Stimulated activated CD4-positive, alpha-beta T cell treated with anti-CD3 and anti-CD28 coated beads, Interleukin-1b, Interleukin-23, amount 100 ng/mL, for 48 hours (primary cell): ENCODE data around the gene LSM2.
"Not testable (repeated sequence)": the region's sequence is repeated elsewhere in the genome, so short reads cannot be mapped to it uniquely, and the experiment has no call there.

Source experiments
- DNase-seq: peaks from one replicate; pipeline ENCODE4 v3.0.0-alpha.2; 2020

Gene LSM2

DNA sequence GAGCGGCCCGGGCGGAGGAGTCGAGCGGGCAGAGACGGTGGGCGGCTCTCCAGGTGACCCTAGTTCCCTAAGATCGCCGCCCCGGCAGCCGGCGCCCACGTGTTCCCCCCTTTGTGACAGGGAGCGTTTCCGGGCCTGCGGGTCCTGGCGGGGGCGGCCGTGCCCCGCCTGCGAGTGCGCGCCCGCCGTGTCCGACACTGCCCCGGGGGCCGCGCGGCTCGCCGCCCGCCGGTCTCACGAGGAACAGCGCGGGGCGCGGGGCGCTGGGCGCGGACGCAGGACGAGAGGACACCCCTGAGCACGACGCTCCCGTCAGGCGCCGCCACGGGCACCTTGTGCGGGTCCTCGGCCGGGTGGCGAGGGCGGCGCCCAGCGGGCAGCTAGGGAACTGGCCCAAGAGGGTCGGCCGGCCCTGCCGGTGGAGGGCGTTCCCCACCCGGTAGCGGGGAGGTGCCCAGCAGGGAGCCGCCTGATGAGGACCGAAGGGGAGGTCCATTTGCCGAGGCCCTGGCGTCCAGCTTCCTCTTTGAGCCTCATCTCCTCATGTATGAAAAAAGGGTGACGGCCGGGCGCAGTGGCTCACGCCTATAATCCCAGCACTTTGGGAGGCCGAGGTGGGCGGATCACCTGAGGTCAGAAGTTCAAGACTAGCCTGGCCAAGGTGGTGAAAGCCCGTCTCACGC, 11.0 kb downstream of the LSM2 start, which contains the start of gene VARS1:
TSS of gene VARS1 (minus strand) at position 137 of the 683 bp plus-strand sequence. CDS start 535 bp downstream, outside the sequence.
- peak; percentile 89 for DNase-seq

DNA sequence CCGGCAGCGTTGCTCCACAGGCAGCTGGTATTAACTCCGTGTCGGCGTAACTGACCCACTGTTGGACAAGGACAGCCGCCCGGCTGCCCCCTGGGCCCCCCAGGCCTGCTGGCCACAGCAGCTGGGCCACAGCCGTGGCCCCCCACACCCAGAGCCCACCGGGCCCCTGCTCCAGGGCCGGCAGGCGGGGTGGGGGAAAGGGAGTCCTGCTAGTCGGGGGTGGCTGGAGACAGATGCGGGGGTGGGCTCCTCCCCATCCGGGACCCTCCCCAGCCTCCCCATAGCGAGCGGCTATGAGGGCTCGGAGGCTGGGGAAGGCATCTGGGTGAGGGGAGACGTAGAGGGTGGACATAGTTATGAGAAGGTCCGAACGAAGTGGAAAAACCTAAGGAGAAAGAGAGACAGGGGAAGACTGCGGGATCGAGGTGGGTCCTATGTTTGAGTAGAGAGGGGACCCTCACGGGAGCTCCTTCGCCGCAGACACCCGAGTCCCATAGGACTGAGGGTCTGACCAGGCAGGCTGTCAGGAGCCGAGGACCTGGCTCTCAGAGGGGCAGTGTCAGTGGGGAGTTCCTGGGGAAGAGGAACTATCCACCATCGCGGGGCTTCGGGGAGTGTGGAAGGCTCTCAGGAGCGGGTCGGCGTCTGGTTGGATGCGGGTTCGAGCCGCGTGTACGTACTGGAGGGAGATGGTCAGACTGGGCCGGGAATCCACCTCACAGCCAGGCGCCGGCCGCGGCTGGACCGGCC, 11.7 kb downstream of the LSM2 start:
- DNase-seq: peak; percentile 40

DNA sequence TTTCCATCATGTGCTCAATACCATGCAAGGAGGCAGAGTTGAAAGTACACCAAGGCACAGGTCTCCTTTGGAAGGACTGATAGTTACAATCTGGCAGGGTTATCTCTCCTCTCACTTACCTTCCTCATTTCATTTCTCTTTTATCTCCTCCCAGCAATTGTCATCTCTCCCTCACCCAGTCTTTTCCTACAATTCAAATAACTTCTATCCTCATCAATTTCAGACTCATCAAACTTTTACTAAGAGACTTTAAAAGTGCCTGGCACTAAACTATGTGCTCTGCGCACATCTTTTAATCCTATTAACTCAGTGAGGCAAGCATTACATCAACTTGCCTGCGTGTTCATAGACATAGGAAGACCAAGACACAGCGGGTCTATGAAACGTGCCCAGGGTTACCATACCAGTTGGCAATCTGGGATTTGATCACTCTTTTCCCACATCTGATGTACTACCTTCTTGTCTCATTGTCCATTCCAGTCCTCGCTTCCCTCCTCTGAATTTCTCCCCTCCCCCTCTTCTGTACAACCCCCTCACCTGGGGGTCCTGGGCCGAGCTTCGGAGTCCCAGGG, 12.4 kb downstream of the LSM2 start:
- DNase-seq: no peak

DNA sequence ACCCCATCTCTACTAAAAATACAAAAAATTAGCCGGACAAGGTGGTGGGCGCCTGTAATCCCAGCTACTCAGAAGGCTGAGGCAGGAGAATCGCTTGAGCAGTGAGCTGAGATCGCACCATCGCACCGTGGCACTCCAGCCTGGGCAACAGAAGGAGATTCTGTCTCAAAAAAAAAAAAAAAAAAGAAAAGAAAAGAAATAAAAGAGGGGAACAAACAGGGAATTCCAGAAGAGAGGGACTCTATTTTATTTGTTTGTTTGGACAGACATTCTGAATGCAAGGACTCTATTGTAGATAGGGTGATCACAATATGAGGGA, 12.9 kb downstream of the LSM2 start:
- not testable (repeated sequence) for DNase-seq

DNA sequence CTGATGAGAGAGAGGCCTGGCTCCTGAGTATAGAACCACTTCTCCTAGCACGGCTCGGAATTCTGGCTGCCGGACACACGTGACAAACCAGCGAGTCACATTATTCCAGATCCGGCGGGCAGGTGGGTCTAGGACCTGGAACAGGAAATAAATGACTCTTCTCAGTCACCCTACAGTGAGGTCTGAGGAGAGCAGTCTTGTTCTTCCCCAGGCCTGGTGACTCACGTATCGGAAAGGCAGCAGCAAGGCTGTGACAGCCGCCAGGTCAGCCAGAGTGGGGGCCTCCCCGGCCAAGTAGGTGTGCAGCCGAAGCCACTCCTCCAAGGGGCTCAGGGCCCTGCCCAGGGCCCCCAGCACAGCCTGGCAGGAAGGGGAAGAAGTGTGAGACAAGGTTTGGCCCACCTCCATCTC, 14.0 kb downstream of the LSM2 start:
- DNase-seq: no peak

DNA sequence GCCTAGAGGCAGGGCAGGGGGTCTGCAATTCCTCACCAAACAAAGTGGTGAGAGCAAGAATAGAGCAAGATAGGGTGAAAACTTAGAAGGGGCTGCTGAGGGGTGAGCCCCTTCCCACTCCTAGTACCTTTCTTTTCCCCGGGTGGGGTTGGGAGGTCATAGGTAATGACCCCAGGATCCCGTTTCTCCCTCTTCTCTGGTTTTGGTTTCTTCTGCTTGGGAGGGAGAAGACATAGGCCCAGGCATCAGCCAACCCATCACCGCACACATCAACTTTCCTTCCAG, 14.7 kb downstream of the LSM2 start:
- DNase-seq: no peak

DNA sequence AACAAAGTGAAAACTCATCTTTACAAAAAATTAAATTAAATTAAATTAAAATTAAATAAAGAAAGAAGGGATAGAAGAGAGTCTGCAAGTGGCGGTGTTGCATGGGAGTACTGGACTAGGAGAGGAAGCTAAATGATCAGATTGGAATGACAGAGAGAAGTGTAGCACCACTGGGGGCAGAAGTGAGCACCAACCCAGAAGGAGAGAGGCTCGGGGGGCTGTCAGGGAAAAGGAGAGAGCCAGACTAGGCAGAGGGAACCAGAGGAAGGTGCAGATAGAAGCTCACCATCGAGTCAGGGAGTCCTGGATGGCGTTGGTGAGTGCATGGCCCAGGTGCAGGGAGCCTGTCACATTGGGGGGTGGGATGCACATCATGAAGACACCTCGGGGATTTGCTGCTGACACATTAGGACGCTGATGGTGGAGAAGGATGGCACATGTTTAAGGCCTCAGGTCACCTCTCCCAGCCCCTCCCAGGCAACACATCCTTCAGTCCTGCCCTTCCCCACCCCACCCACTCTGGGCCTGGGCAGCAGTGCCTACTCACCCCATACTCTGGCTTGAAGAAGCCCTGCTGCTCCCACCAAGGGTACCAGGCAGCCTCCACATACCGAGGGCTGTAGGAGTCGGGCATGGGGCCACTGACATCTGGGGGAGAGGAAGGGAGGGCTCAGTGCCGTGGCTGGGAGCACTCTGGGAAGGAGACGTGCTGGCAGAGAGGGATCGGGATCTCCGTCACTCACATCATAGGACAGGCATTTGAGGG, 15.3 kb downstream of the LSM2 start:
- DNase-seq: no peak

DNA sequence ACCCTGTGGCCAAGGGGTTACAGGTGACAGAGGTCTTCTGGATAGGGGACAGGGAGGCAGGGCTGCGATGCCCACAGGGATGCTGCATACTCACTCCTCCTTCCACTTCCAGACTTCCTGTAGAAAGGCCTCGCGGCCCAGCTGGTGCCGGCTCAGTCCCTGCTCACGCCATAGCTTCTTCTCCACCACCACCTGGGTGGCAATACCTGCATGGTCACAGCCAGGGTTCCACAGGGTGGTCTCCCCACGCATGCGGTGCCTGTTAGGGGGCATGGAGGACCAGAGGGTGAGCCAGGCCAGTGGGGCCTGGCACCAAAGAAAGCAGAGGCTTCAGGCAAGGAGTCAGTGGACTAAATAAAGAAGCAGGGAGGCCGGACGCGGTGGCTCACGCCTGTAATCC, 21.3 kb downstream of the LSM2 start:
- DNase-seq: no peak

DNA sequence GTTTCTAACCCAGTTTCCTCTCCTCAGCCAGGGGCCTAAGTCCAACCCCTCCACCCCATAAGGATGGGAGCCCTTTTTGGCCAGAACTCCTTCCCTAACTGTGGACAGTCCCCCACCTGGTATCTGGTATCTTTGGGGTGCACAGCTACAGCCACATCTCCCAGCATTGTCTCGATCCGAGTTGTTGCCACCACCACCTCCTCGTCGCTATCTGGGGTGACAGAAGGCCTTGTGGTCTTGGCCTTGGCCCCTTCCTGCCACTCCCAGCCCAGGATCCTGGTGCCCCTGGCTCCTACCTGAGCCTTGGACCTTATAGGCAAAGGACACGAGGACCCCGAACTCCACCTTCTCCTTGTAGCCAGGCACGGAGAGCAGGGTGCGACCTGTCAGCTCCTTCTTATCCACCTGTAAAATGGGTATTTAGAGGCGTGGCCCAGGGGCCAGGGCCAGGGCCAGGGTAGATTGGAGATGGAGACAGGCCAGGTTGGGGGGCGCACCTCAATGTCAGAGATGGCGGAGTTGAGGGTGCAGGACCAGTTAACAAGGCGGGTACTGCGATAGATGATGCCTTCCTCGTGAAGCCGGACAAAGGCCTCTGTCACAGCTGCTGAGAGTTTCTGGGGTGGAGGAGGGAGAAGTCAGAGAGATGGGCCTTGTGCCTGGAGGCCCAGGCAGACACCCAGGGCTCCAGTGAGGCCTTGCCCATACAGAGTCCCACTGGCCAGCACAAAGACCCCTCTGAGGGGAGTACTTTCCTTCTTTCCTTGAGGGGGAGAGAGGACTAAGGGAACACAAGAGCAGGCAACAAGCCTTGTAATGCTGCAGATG, 22.5 kb downstream of the LSM2 start:
- DNase-seq: no peak

DNA sequence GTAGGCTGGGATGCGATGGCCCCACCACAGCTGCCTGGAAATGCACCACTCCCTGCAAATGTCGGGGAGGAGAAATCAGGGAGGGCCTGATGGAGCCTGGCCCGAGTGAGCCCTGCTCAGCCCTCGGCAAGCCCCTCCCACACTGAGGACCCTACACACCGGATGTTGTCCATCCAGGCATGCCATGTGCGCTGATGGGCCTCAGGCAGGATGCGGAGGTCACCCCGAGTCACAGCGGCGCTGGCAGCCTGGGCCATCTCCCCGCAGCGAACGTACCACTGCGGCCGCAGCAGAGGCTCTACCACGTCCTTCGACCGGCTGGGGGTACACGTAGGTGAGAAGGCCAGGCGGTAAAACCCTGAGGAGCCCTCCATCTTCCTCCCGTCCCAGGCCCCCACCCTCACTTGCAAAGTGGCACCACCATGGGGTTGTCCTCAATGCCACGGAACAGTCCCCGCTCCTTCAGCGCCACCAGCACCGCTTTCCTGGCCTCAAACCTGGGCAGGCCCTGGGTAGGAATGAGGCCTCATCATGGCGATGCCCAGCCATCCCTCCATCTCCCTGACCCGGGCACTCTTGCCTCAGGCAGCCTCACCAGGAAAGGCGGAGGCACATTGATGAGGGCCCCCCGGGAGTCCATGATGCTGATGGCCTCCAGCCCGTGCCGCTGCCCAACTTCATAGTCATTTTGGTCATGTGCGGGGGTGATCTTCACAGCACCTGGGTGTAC, 24.5 kb downstream of the LSM2 start:
- DNase-seq: no peak

DNA sequence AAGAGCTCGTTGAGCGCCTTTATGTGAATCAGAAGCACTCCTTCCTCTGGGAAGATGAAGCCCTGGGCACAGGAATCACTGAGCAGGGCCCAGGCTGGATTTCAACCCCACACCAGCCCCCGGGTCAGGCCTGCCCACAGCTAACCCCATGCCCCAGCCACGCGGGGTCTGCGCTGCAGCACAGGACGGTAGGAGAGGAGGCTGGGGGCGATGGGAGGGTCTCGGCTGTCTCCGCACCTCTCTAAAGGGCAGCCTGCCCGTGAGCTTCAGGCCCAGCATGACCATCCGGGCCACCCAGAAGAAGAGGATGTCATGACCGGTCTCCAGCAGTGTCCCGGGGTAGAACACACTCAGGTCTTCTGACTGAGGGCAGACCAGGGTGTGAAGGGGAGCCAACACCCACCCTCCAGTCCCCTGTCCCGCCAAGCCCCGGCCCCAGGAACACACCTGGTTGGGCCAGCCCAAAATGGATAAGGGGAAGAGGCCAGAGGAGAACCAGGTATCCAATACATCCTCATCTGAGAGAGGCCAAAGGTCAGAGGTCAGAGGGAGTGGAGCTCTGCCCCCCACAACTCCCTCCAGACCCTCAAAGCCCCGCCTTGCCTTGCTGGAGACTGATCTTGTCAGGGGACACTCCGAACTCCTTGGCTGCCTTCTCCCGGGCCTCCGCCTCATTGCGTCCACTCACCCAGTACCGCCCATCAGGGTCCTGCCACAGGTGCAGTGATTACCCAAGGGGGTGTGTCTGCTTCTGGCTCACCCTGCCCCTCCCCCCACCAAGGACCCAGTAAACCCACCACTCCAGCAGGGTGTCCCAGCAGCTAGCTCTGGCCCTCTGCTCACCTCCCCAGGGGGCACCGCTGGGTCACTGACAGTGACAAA, 25.3 kb downstream of the LSM2 start:
- DNase-seq: no peak

DNA sequence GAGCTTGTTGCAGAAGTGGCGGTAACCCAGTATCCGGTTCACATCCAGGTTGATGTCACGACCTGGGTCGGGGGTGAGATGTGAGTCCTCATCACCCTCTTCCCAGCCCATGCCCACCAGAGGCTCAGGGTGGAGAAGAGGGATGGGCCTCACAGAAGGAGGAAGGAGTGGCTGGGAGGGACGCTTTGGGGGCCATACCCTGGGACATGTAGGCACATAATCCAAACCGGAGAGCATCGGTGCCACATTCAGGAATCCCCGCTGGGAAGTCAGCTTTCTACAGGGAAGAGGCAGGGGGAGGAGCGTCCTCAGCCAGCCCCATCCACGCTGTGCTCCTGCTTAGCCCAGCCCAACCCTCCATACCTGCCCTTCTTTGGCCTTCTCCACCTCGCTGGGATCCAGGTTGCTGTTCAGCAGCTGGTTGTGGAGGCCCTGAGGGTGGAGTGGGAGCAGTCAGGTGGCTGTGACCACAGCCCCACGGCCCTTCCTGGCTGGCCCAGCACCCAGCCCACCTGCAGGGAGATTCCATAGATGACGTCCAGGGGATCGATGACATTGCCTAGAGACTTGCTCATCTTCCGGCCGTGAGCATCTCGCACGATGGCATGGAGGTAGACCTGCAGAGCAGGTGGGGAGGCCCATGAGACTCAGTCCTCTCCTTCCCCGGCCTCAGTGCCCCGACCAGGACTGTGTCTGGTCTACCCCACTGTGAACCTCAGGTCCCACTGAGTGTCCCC, 26.1 kb downstream of the LSM2 start:
- no peak for DNase-seq

DNA sequence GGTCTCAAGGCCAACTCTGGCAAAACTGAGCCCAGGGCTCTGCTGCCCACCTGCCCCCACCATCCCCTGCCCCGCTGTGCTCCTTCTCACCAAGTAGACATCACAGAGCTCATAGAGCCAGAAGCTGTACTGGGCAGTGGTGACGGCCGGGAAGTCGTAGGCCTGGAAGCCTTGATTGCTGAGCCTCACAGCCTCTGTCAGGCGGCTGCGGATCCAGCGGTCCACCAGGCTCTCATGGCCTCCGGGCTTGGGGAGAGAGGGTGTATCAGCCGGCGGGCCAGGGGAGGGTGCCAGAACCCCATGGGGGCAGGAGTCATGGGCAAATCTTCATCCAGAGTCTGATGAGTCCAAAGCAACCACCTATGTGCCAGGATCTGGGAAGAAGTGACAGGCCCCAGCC, 26.9 kb downstream of the LSM2 start:
- DNase-seq: no peak

DNA sequence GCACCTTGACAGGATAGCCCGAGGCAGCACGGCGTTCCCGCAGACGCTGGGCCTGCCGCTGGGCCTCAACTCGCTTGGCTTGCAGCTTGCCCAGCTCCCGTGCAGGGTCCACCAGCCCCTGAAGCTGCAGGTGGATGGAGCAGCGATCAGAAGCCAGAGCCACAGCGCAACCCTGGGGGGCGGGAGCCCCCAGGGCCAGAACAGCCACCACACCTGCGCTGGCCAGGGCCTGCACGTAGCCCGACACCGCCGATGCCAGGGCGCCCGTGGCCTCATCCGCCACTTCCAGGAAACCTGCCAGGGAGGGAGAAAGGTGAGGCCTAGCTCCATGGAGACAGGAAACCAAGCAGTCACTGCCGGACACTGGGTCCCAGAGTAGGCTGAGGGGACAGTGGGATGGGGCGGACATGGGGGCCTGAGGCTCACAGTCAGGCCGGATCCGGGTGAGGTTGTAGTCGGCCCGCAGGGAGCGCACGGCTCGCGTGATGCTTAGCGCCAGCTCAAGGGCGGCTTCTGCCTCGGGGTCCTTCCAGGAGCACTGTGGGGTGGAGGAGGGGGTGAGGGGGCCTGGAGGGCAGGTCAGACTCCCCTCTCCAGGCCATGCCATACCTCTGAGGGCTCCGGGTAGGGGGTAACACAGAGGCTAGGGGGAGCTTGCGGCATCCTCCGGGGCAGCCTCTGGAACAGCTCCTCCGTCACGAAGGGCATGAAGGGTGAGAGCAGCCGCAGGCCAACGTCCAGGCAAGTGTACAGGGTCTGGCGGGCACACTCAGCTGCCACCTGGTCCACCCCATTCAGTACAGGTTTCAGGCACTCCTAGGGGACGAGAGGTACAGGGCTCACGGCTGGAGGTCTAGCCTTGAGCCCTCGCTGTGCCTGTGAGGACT, 27.5 kb downstream of the LSM2 start:
- DNase-seq: no peak

DNA sequence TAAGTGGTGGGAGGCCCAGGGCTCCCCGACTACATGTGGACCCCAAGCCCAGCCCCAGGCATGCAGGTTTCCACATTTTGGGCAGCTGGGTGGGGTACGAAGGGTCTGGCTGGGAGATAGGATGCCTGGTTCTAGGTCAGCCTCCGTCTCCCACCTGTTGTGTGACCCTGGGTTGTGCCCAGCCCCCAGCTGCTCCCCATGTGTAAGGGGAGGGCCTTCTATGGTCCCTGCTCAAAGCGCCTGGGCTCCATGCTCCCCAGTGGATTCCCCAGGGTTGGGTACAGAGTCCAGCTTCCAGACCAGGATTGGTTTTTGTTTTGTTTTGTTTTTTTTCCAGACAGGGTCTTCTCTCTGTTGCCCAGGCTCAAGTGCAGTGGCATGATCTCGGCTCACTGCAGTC, 28.6 kb downstream of the LSM2 start:
- DNase-seq: no peak

DNA sequence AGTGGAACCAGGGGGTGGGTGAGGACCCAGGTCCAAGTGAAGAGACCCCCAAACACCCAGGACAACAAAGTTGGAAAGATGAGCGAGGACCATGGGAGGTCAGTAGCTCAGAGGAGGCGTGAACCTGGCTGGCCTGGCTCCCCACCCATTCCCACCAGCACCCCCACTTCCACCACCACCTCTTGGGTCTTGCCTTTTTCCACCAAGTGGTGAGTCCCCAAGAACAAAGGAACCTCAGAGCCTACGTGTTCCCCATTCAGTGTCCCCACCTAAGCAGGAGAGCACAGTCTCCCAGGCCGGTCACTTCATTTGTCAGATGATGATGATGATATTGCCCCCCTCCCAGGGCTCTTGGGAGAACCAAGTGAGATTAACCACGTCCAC, 29.1 kb downstream of the LSM2 start:
- DNase-seq: no peak

DNA sequence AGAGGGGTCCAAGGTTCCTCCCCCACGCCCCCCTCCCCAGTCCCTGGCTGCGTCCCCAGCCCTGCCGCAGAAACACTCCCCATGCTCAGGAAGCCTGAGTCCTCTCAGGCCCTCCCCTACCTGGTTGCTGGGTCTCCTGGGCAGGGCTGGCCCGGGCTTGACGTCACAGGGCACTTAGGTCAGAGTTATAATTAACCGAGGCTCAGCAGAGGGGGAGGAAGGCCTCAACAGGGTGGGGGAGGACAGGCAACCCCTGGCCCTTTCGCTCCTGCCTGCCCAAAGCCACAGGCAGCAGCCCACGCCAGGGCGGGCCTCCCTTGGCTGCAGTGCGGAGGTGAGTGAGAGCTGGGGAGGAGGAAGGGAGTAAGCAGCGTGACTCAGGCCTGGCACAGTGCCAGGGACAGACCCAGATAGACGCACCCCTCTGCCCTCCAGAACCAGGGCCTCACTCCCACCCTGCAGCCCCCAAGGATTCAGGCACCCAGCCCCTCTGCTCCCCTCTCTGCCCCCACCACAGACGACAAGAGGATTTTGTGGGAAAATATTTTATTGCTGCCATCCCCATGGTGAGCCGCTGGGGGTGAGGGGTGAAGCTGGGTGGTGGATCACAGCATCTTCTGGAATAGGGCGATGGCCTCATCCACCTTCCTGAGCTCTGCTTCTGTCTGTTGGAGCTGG, 29.6 kb downstream of the LSM2 start, which contains the start of gene VWA7:
TSS of gene VWA7 (minus strand) at position 340 of the 678 bp plus-strand sequence. CDS start 549 bp downstream, outside the sequence.
- DNase-seq: peak; percentile 82

DNA sequence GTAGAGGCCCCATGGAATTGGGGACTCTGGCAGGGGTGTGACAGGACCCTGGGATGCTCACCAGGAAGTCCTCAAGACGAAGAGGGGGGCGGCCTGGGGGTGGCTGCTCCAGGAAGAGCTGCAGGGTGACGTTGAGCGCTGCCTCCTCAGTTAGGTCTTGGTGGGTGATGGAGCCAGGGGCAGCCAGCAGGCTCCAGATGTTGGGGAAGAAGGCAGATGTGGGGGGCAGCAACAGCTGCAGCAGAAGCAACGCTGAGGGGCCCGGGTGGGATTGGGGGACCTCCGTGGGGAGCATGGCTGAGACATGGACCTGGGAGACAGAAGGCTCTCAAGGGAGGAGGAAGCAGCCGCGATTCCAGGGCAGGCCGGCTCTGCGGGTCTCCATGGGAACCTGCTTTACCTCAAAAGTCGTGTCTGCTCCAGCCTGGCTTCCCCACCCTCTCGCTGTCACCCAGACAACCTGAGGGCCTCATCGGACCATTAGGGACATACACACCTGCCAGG, 30.2 kb downstream of the LSM2 start:
- DNase-seq: no peak
